ENCODE data around the gene GAST. TPM values are rescaled to one million over a fixed set of nuclear protein-coding genes. Genes with fewer than 3 reads are reported as not detected.

GAST gene
- total and polyA plus RNA-seq, 12 donors: not detected

DNA sequence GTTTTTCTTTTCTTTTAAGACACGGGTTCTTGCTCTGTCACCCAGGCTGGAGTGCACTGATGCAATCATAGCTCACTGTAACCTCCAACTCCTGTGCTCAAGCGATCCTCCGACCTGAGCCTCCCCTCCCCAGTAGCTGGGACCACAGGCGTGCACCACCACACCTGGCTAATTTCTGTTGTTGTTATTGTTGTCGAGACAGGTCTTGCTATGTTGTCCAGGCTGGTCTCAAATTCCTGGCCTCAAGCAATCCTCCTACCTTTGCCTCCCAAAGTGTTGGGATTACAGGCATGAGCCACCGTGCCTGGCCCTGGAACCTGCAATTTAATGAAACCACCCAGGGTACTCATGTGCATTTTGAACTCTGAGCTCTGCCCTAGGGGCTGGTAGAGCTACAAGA, 50.3 kb downstream of the GAST start:
- no peak overlapping the region for H3K27ac ChIP-seq
- WGBS, 4 donors: 74 to 91% (median 79%) methylated on average over 6 of the region's 6 CpGs
- intact Hi-C loops (cut with DNase I): no loop called here
- no peaks in the 10 kb centered on the region for H3K9me3 ChIP-seq (replicated peaks in 1 of 3)
- H3K4me1 ChIP-seq (replicated peaks in 1 of 2): no peaks in the 10 kb centered on the region
- H3K36me3 ChIP-seq (replicated peaks in 1 of 2): peaks cover 0 to 56% of the 10 kb centered on the region in 2 donors
- no peaks in the 10 kb centered on the region for H3K27me3 ChIP-seq
- TF ChIP-seq, protein P1, sequence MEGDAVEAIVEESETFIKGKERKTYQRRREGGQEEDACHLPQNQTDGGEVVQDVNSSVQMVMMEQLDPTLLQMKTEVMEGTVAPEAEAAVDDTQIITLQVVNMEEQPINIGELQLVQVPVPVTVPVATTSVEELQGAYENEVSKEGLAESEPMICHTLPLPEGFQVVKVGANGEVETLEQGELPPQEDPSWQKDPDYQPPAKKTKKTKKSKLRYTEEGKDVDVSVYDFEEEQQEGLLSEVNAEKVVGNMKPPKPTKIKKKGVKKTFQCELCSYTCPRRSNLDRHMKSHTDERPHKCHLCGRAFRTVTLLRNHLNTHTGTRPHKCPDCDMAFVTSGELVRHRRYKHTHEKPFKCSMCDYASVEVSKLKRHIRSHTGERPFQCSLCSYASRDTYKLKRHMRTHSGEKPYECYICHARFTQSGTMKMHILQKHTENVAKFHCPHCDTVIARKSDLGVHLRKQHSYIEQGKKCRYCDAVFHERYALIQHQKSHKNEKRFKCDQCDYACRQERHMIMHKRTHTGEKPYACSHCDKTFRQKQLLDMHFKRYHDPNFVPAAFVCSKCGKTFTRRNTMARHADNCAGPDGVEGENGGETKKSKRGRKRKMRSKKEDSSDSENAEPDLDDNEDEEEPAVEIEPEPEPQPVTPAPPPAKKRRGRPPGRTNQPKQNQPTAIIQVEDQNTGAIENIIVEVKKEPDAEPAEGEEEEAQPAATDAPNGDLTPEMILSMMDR (IDR thresholded peaks at IDR 0.05): no peak
- TF ChIP-seq POLR2A (IDR thresholded peaks at IDR 0.05): no peak
- no peak overlapping the region for H3K4me3 ChIP-seq
- no peak for DNase-seq

- no peaks in the 10 kb centered on the region for H3K27me3 ChIP-seq
- no peak for DNase-seq
- H3K4me3 ChIP-seq: no peak overlapping the region
- no peaks in the 10 kb centered on the region for H3K4me1 ChIP-seq (replicated peaks in 1 of 2)
- H3K27ac ChIP-seq: no peak overlapping the region
- H3K9me3 ChIP-seq (replicated peaks in 1 of 3): no peaks in the 10 kb centered on the region
- peaks cover 0 to 56% of the 10 kb centered on the region in 2 donors for H3K36me3 ChIP-seq (replicated peaks in 1 of 2)
- 96 to 98% (median 97%) methylated on average over 3 to 16 of the region's 16 CpGs for WGBS, 4 donors
- intact Hi-C loops (cut with DNase I): no loop called here
- TF ChIP-seq, protein P1 (IDR thresholded peaks at IDR 0.05): no peak
- TF ChIP-seq POLR2A (IDR thresholded peaks at IDR 0.05): no peak
Observed at GRCh38 chr17:41762841-41763240, 50.7 kb downstream of the GAST start.

DNA sequence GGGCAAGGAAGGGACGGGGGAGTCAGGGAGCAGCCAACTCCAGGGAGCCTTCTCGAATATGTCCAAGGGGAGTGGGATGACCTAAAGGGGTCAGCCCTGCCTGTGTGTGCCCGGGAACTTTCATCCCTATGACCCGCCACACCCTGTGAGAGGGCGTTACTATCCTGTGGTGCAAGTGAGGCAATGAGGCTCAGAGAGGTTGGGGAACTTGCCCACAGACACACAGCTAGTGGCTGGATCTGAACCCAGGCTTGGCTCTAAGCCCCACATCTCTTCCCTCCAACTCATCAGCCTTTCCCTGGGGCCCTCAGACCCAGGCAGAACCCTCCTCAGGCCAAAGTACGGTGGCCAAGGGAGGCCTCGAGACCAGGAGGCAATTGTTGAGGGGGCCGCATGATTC, 51.2 kb downstream of the GAST start:
- no peak for DNase-seq
- no peaks in the 10 kb centered on the region for H3K9me3 ChIP-seq (replicated peaks in 1 of 3)
- peaks cover 0 to 55% of the 10 kb centered on the region in 2 donors for H3K36me3 ChIP-seq (replicated peaks in 1 of 2)
- WGBS, 4 donors: 88 to 93% (median 89%) methylated on average over 5 to 8 of the region's 8 CpGs
- H3K4me1 ChIP-seq (replicated peaks in 1 of 2): no peaks in the 10 kb centered on the region
- H3K27ac ChIP-seq: no peak overlapping the region
- no peak for TF ChIP-seq POLR2A (IDR thresholded peaks at IDR 0.05)
- TF ChIP-seq, protein P1 (IDR thresholded peaks at IDR 0.05): no peak
- intact Hi-C loops (cut with DNase I): no loop called here
- H3K4me3 ChIP-seq: no peak overlapping the region
- no peaks in the 10 kb centered on the region for H3K27me3 ChIP-seq

Small RNA genes within 50 kb of the gene (small RNA-seq; reads per million reads assigned to genes)
- gene RN7SL399P: 0 reads per million in 2 donors
- 0 to 0.17 reads per million in 2 donors for gene RNA5SP442

Other genes with a start within 250 kb of the GAST start
- gene KRT32, start 244.9 kb upstream of the GAST start, total RNA-seq: not detected
- gene KRT32, start 244.9 kb upstream of the GAST start, polyA plus RNA-seq: not detected
- gene KRT35, start 231.2 kb upstream of the GAST start, total RNA-seq: not detected
- gene KRT35, start 231.2 kb upstream of the GAST start, polyA plus RNA-seq: not detected
- gene KRT36, start 222.4 kb upstream of the GAST start, total RNA-seq: under 1 TPM in 1 of 9 donors, not detected in 8; 0.28 TPM
- not detected for gene KRT36, start 222.4 kb upstream of the GAST start, polyA plus RNA-seq
- 1 to 10 TPM in 1 of 9 donors, under 1 TPM in 2, not detected in 6; 0.54 to 3.5 (median 0.83) TPM for gene KRT13, start 206.7 kb upstream of the GAST start, total RNA-seq
- gene KRT13, start 206.7 kb upstream of the GAST start, polyA plus RNA-seq: 10 to 100 TPM in 2 of 3 donors, not detected in 1; 18.6 to 20.0 TPM
- under 1 TPM in 2 of 9 donors, not detected in 7; 0.18 to 0.25 TPM for gene KRT15, start 193.4 kb upstream of the GAST start, total RNA-seq
- gene KRT15, start 193.4 kb upstream of the GAST start, polyA plus RNA-seq: under 1 TPM in 2 of 3 donors, not detected in 1; 0.64 to 0.88 TPM
- 10 to 100 TPM in 3 of 9 donors, 1 to 10 TPM in 6; 1.1 to 30.1 (median 4.6) TPM for gene KRT19, start 184.0 kb upstream of the GAST start, total RNA-seq
- 10 to 100 TPM in 2 of 3 donors, 1 to 10 TPM in 1; 3.2 to 49.1 (median 26.1) TPM for gene KRT19, start 184.0 kb upstream of the GAST start, polyA plus RNA-seq
- under 1 TPM in 2 of 9 donors, not detected in 7; 0.14 to 0.32 TPM for gene KRT9, start 140.3 kb upstream of the GAST start, total RNA-seq
- 1 to 10 TPM in 1 of 3 donors, under 1 TPM in 1, not detected in 1; 0.61 to 2.1 TPM for gene KRT9, start 140.3 kb upstream of the GAST start, polyA plus RNA-seq
- under 1 TPM in 1 of 9 donors, not detected in 8; 0.35 TPM for gene KRT14, start 125.4 kb upstream of the GAST start, total RNA-seq
- 1 to 10 TPM in 1 of 3 donors, not detected in 2; 1.2 TPM for gene KRT14, start 125.4 kb upstream of the GAST start, polyA plus RNA-seq
- 1 to 10 TPM in 2 of 9 donors, under 1 TPM in 5, not detected in 2; 0.18 to 3.0 (median 0.53) TPM for gene KRT16, start 99.6 kb upstream of the GAST start, total RNA-seq
- gene KRT16, start 99.6 kb upstream of the GAST start, polyA plus RNA-seq: 1 to 10 TPM in 2 of 3 donors, not detected in 1; 2.6 to 4.5 TPM
- under 1 TPM in 3 of 9 donors, not detected in 6; 0.39 to 0.55 (median 0.55) TPM for gene KRT17, start 87.8 kb upstream of the GAST start, total RNA-seq
- gene KRT17, start 87.8 kb upstream of the GAST start, polyA plus RNA-seq: 1 to 10 TPM in 1 of 3 donors, under 1 TPM in 1, not detected in 1; 0.97 to 1.3 TPM
- gene EIF1, start 23.4 kb upstream of the GAST start, total RNA-seq: 1,000 to 10,000 TPM in 1 of 9 donors, 100 to 1,000 TPM in 8; 105 to 1,189 (median 176) TPM
- gene EIF1, start 23.4 kb upstream of the GAST start, polyA plus RNA-seq: 1,000 to 10,000 TPM in 1 of 3 donors, 100 to 1,000 TPM in 2; 269 to 1,002 (median 614) TPM
- 1 to 10 TPM in 3 of 9 donors, under 1 TPM in 5, not detected in 1; 0.17 to 2.8 (median 0.58) TPM for gene HAP1, start 22.3 kb downstream of the GAST start, total RNA-seq
- gene HAP1, start 22.3 kb downstream of the GAST start, polyA plus RNA-seq: 1 to 10 TPM in 1 of 3 donors, under 1 TPM in 2; 0.26 to 2.8 (median 0.91) TPM
- gene JUP, start 74.4 kb downstream of the GAST start, total RNA-seq: 10 to 100 TPM in 8 of 9 donors, 1 to 10 TPM in 1; 9.6 to 81.3 (median 35.5) TPM
- 10 to 100 TPM in 2 of 3 donors, 1 to 10 TPM in 1; 4.9 to 27.8 (median 21.1) TPM for gene JUP, start 74.4 kb downstream of the GAST start, polyA plus RNA-seq
- 10 to 100 TPM; 22.7 to 67.2 (median 30.8) TPM for gene P3H4, start 99.6 kb downstream of the GAST start, total RNA-seq
- 10 to 100 TPM; 12.8 to 19.1 (median 14.1) TPM for gene P3H4, start 99.6 kb downstream of the GAST start, polyA plus RNA-seq
- 100 to 1,000 TPM in 3 of 9 donors, 10 to 100 TPM in 6; 62.3 to 131 (median 86.3) TPM for gene FKBP10, start 100.7 kb downstream of the GAST start, total RNA-seq
- gene FKBP10, start 100.7 kb downstream of the GAST start, polyA plus RNA-seq: 100 to 1,000 TPM in 2 of 3 donors, 10 to 100 TPM in 1; 28.4 to 244 (median 157) TPM
- 10 to 100 TPM; 36.2 to 62.9 (median 49.4) TPM for gene NT5C3B, start 123.9 kb downstream of the GAST start, total RNA-seq
- gene NT5C3B, start 123.9 kb downstream of the GAST start, polyA plus RNA-seq: 100 to 1,000 TPM in 1 of 3 donors, 10 to 100 TPM in 2; 51.4 to 121 (median 98.8) TPM
- under 1 TPM in 1 of 9 donors, not detected in 8; 0.29 TPM for gene KLHL10, start 125.5 kb downstream of the GAST start, total RNA-seq
- gene KLHL10, start 125.5 kb downstream of the GAST start, polyA plus RNA-seq: under 1 TPM in 2 of 3 donors, not detected in 1; 0.10 to 0.24 TPM
- gene KLHL11, start 153.1 kb downstream of the GAST start, total RNA-seq: 10 to 100 TPM; 14.7 to 42.9 (median 22.9) TPM
- 1 to 10 TPM in 1 of 3 donors, under 1 TPM in 2; 0.17 to 3.2 (median 0.97) TPM for gene KLHL11, start 153.1 kb downstream of the GAST start, polyA plus RNA-seq
- gene ACLY, start 206.6 kb downstream of the GAST start, total RNA-seq: 100 to 1,000 TPM in 2 of 9 donors, 10 to 100 TPM in 7; 61.8 to 190 (median 74.4) TPM
- gene ACLY, start 206.6 kb downstream of the GAST start, polyA plus RNA-seq: 100 to 1,000 TPM in 1 of 3 donors, 10 to 100 TPM in 2; 18.0 to 132 (median 22.7) TPM
- 1 to 10 TPM in 1 of 9 donors, under 1 TPM in 7, not detected in 1; 0.39 to 1.4 (median 0.46) TPM for gene ODAD4, start 218.3 kb downstream of the GAST start, total RNA-seq
- 1 to 10 TPM; 1.2 to 3.5 (median 1.3) TPM for gene ODAD4, start 218.3 kb downstream of the GAST start, polyA plus RNA-seq